ENCODE data around the gene RAMP1. TPM values are rescaled to one million over a fixed set of nuclear protein-coding genes. Genes with fewer than 3 reads are reported as not detected.

The RAMP1 gene
- total and polyA plus RNA-seq, 2 of the 4 experiments (the other 2 are of a cell fraction) = 15.8 to 77.1 TPM

- peak overlapping the region; percentile 58 for H2AK9ac ChIP-seq (replicated peaks; ENCODE audit: low read depth, low read length, poor library complexity)
- H3K4me2 ChIP-seq (ENCODE audit: low read depth, low read length) = no peak overlapping the region
- no peak overlapping the region for H3K27ac ChIP-seq (ENCODE audit: insufficient read depth, low read length)
- H3K4me1 ChIP-seq (ENCODE audit: control insufficient read depth, insufficient read depth, low read length) = peaks cover 16% of the 10 kb centered on the region
- no peak overlapping the region for H3K23ac ChIP-seq (ENCODE audit: low read depth, low read length)
- no peak overlapping the region for H3K14ac ChIP-seq (replicated peaks; ENCODE audit: low read depth, low read length)
- intact Hi-C loops (cut with micrococcal nuclease) (no loop called here), in situ Hi-C loops (cut with MboI; ENCODE audit: low sequenced_read_pairs) (no loop called here), dilution Hi-C loops (cut with HindIII; ENCODE audit: low sequenced_read_pairs, unreplicated experiment) (no loop called here)
- H2AK5ac ChIP-seq (ENCODE audit: low read depth, low read length) = 0 out of 2 replicates have a peak overlapping the region, but pooled peaks have one; percentile 40
- DNase-seq = no peak
- H4K91ac ChIP-seq (ENCODE audit: insufficient read depth, low read depth, low read length) = no peak overlapping the region
- no peak overlapping the region for H2BK5ac ChIP-seq (ENCODE audit: low read depth, low read length, poor library complexity, severe bottlenecking)
- H2AFZ ChIP-seq (replicated peaks; ENCODE audit: low read length, poor library complexity) = peak overlapping the region; percentile 7
- no peak overlapping the region for H3K9ac ChIP-seq (ENCODE audit: low read depth, low read length)
- ATAC-seq (ENCODE audit: low read depth) = no peak
- no TSS peak for BruUV-seq (replicated peaks)
- POLR2A ChIA-PET (ENCODE audit: unreplicated experiment) = no interaction called here
- H2BK120ac ChIP-seq (ENCODE audit: low read depth, low read length) = no peak overlapping the region
- 100% methylated on average over 1 of the region's 12 CpGs; no CpG with 5 or more reads in 1 of the 2 experiments for WGBS, 2 experiments (ENCODE audit: extremely low coverage in 2 of 2, insufficient read length in 1 of 2)
- H3K4ac ChIP-seq (ENCODE audit: low read depth, low read length) = no peak overlapping the region
- H4K8ac ChIP-seq (ENCODE audit: low read depth in 2 of 2, low read length in 2 of 2) = no peak overlapping the region
- CTCF ChIA-PET = interaction anchor here (1.1 kb wide), 1 partner anchor 32 kb away, joined by 3 read pairs; no protein-coding TSS in a partner anchor
- H3K27me3 ChIP-seq (ENCODE audit: control insufficient read depth, insufficient read depth, low read length) = no peaks in the 10 kb centered on the region
- H3K9me3 ChIP-seq (ENCODE audit: control insufficient read depth, insufficient read depth, low read length) = no peaks in the 10 kb centered on the region
- H3K4me3 ChIP-seq (ENCODE audit: insufficient read depth, low read depth, low read length) = no peak overlapping the region
- no peaks in the 10 kb centered on the region for H3K79me1 ChIP-seq (ENCODE audit: low read depth in 1 of 2, low read length in 2 of 2)
- no peaks in the 10 kb centered on the region for H4K20me1 ChIP-seq (ENCODE audit: insufficient read depth, low read length)
- H3K36me3 ChIP-seq (ENCODE audit: control insufficient read depth, insufficient read depth, low read length) = no peaks in the 10 kb centered on the region
- H2BK20ac ChIP-seq (ENCODE audit: low read depth, low read length) = no peak overlapping the region
- H3K56ac ChIP-seq (ENCODE audit: extremely low read depth, insufficient read depth, low read length) = no peak overlapping the region
- no peak for TF ChIP-seq RCOR1 (IDR thresholded peaks at IDR 0.05; ENCODE audit: insufficient replicate concordance, low read length)
- TF ChIP-seq CEBPB (IDR thresholded peaks at IDR 0.05; ENCODE audit: low read depth, low read length) = no peak
- TF ChIP-seq CHD1 (IDR thresholded peaks at IDR 0.05; ENCODE audit: low read depth, low read length) = no peak
- TF ChIP-seq USF2 (IDR thresholded peaks at IDR 0.05; ENCODE audit: low read depth, low read length) = no peak
- no peak for TF ChIP-seq RAD21 (IDR thresholded peaks at IDR 0.05; ENCODE audit: low read length)
- no peak for TF ChIP-seq MXI1 (IDR thresholded peaks at IDR 0.05; ENCODE audit: borderline replicate concordance, low read depth, low read length)
- no peak overlapping the region; the same call in 2 of the 3 replicates for H2BK15ac ChIP-seq (ENCODE audit: low read depth, low read length)
- no peak overlapping the region for H3K18ac ChIP-seq (ENCODE audit: low read depth, low read length)
- H3K9me1 ChIP-seq (ENCODE audit: insufficient read depth, low read length) = peaks cover 4% of the 10 kb centered on the region; the same call in 1 of the 2 replicates
- H4K5ac ChIP-seq (ENCODE audit: low read depth, low read length) = no peak overlapping the region
These were observed 35.6 kb downstream of the RAMP1 start for GRCh38 chr2:237894986-237895543.
